SK-N-SH treated with all-trans-retinoic acid at 6 μM for 48 hours (cell line): ENCODE results near the gene DDN.

ENCODE experiments used
- BACH2 ChIP-seq: fragments of 250-450 bp; sonication (Bioruptor Pico); IDR thresholded peaks from 2 replicates; pipeline ENCODE4 v1.9.0; 2021; ENCODE audit warnings: mild to moderate bottlenecking, borderline replicate concordance
- TCF4 ChIP-seq: fragments of 250-450 bp; sonication (Bioruptor Pico); IDR thresholded peaks from 2 replicates; pipeline ENCODE4 v1.8.0; 2021; ENCODE audit warnings: mild to moderate bottlenecking, moderate library complexity, borderline replicate concordance
- TOX ChIP-seq: fragments of 250-450 bp; sonication (Bioruptor Pico); IDR thresholded peaks from 2 replicates; pipeline ENCODE4 v1.8.0; 2021; ENCODE audit warnings: mild to moderate bottlenecking, moderate library complexity, borderline replicate concordance
- ZFP30 ChIP-seq: fragments of 450-650 bp; formaldehyde crosslinking; IDR thresholded peaks from 2 replicates; pipeline ENCODE4 v1.5.0; 2022; ENCODE audit warnings: mild to moderate bottlenecking, moderate library complexity
- TF ChIP-seq, protein P1 (sequence below): fragments of 250-450 bp; sonication (Bioruptor Pico); IDR thresholded peaks from 2 replicates; pipeline ENCODE4 v1.5.1; 2021; ENCODE audit warnings: mild to moderate bottlenecking, moderate library complexity

DNA sequence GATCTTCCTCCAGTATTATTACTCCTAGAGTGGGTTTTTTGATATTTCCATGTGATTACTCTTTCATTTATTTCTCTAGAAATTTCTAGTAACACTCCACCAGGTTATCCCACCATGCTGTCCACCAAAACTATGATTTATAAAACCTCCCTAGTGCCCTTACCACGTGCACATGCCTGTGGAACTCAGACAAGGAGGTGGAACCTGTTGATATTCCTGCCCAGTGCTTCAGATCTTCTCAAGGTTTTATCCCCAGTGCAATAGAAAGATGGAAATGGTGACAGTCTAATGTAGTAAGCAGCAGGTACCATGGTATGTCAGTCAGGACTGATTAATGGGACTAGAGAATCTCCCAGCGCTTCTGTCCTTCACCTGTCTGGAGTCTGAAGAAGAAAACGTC, 38.3 kb downstream of the DDN start:
- no peak for TF ChIP-seq TCF4 (CRISPR knock-in tag)
- TF ChIP-seq, protein P1, sequence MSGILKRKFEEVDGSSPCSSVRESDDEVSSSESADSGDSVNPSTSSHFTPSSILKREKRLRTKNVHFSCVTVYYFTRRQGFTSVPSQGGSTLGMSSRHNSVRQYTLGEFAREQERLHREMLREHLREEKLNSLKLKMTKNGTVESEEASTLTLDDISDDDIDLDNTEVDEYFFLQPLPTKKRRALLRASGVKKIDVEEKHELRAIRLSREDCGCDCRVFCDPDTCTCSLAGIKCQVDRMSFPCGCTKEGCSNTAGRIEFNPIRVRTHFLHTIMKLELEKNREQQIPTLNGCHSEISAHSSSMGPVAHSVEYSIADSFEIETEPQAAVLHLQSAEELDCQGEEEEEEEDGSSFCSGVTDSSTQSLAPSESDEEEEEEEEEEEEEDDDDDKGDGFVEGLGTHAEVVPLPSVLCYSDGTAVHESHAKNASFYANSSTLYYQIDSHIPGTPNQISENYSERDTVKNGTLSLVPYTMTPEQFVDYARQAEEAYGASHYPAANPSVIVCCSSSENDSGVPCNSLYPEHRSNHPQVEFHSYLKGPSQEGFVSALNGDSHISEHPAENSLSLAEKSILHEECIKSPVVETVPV (CRISPR knock-in tag): no peak
- no peak for TF ChIP-seq ZFP30
- no peak for TF ChIP-seq BACH2
- no peak for TF ChIP-seq TOX (CRISPR knock-in tag)
